MM.1S (cell line): ENCODE measurements around the gene TM4SF20.
"Not testable (repeated sequence)": the region's sequence is repeated elsewhere in the genome, so short reads cannot be mapped to it uniquely, and the experiment has no call there.

Experiments
- DNase-seq: peaks from one replicate; pipeline ENCODE4 v3.0.0-alpha.2; 2015
- H2AFZ ChIP-seq: fragments of 300-600 bp; sonication (generic); 2 replicates; pipeline ENCODE4 v1.6.0; 2016; ENCODE audit warnings: antibody characterized with exemption, low read length
- H3F3A ChIP-seq: fragments of 300-600 bp; sonication (generic); 2 replicates; pipeline ENCODE4 v1.6.1; 2016; ENCODE audit warnings: mild to moderate bottlenecking, antibody characterized with exemption, low read length, moderate library complexity, mixed read lengths; ENCODE audit not compliant: insufficient read depth
- H3K27ac ChIP-seq: fragments of 300-600 bp; sonication (generic); 2 replicates; pipeline ENCODE4 v1.5.1; 2016; ENCODE audit warnings: mild to moderate bottlenecking, low read length
- H3K27me3 ChIP-seq: fragments of 300-600 bp; sonication (generic); replicated peaks from 2 replicates; pipeline ENCODE4 v1.6.0; 2016; ENCODE audit warnings: low read length; ENCODE audit not compliant: insufficient read depth
- H3K36me3 ChIP-seq: fragments of 300-600 bp; sonication (generic); replicated peaks from 2 replicates; pipeline ENCODE4 v1.6.1; 2016; ENCODE audit warnings: mild to moderate bottlenecking, low read length, mixed read lengths; ENCODE audit not compliant: insufficient read depth
- H3K4me1 ChIP-seq: fragments of 300-600 bp; sonication (generic); 2 replicates; pipeline ENCODE4 v1.6.1; 2016; ENCODE audit warnings: low read length, mixed read lengths
- H3K4me2 ChIP-seq: fragments of 300-600 bp; sonication (generic); 2 replicates; pipeline ENCODE4 v1.6.0; 2016; ENCODE audit warnings: low read depth, low read length
- H3K4me3 ChIP-seq: fragments of 300-600 bp; sonication (generic); 2 replicates; pipeline ENCODE4 v1.5.1; 2016; ENCODE audit warnings: low read length, mixed read lengths
- H3K79me2 ChIP-seq: fragments of 300-600 bp; sonication (generic); 2 replicates; pipeline ENCODE4 v1.6.1; 2016; ENCODE audit warnings: mixed run types, low read length, mixed read lengths
- H3K9ac ChIP-seq: fragments of 300-600 bp; sonication (generic); 2 replicates; pipeline ENCODE4 v1.6.1; 2016; ENCODE audit warnings: low read length, mixed read lengths
- H3K9me2 ChIP-seq: fragments of 300-600 bp; sonication (generic); replicated peaks from 2 replicates; pipeline ENCODE4 v1.6.1; 2016; ENCODE audit warnings: mild to moderate bottlenecking, low read length, mixed read lengths; ENCODE audit not compliant: insufficient read depth
- H3K9me3 ChIP-seq: fragments of 300-600 bp; sonication (generic); replicated peaks from 2 replicates; pipeline ENCODE4 v1.6.1; 2016; ENCODE audit warnings: mild to moderate bottlenecking, low read length, mixed read lengths; ENCODE audit not compliant: insufficient read depth
- H4K20me1 ChIP-seq: fragments of 300-600 bp; sonication (generic); 2 replicates; pipeline ENCODE4 v1.6.1; 2016; ENCODE audit warnings: mild to moderate bottlenecking, low read length, moderate library complexity, mixed read lengths; ENCODE audit not compliant: insufficient read depth
- CTCF ChIP-seq: fragments of 300-600 bp; sonication (generic); IDR thresholded peaks from 2 replicates; pipeline ENCODE4 v1.5.1; 2016; ENCODE audit warnings: antibody characterized with exemption, low read length, mixed read lengths
- EZH2 ChIP-seq: fragments of 300-600 bp; sonication (generic); optimal IDR thresholded peaks from 2 replicates; pipeline ENCODE3; 2017; ENCODE audit warnings: low read depth, mild to moderate bottlenecking, antibody characterized with exemption, low read length, mixed read lengths
- EZH2phosphoT487 ChIP-seq: fragments of 300-600 bp; sonication (generic); IDR thresholded peaks from 2 replicates; pipeline ENCODE4 v1.6.1; 2018; ENCODE audit warnings: antibody characterized with exemption, low read length

TM4SF20 gene

DNA sequence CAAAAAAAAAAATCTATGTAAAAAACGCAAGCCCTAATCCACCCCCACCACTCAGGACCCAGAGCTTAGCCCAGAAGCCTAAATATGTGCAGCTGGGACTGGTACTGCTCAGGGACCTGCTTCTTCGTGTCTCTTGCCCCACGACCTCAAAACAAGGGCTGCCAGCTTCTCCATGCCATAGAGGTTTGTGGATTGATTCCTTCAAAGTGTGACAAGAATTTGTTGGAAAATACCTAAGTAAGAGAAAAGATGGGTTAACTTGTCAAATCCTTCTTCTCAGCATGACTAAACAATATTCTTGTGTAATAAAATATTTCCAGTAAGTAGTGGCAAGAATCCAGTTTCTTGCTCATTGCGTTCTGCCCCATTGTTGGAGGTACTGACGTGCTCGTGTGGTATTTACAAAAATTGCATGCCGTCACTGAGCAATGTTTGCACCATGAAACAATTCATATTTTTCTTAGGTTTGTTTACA, 9.5 kb upstream of the TM4SF20 start:
- Histone ChIP-seq H3K4me2 (no peak overlapping the region), H3K27ac (no peak overlapping the region), H3K4me3 (no peak overlapping the region), H3K79me2 (no peaks in the 10 kb centered on the region), H3K9ac (no peak overlapping the region), H2AFZ (no peak overlapping the region), H3K9me3 (no peaks in the 10 kb centered on the region), H4K20me1 (no peaks in the 10 kb centered on the region), H3K9me2 (no peaks in the 10 kb centered on the region), H3K4me1 (no peaks in the 10 kb centered on the region), H3F3A (no peaks in the 10 kb centered on the region), H3K36me3 (no peaks in the 10 kb centered on the region), H3K27me3 (no peaks in the 10 kb centered on the region)
- TF ChIP-seq EZH2phosphoT487: no peak
- TF ChIP-seq CTCF: no peak
- TF ChIP-seq EZH2: no peak
- DNase-seq: no peak

DNA sequence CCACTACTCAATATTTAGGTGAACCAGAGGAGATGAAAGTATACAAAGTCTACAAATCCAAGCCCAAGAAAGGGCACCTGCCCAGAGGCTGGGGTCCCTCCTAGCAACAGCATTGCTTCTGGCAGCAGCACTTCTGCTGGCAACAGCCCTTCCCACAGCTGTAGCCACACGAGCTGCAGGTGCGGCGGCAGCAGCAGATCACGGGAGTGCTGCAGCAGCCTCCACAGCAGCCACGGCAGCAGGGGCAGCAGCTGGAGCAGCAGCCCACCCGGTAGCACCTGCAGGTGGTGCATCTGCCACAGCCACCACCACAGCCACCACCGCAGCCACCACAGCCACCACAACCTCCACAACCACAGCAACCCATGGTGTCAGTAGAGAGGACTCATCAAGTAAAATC, 8.5 kb upstream of the TM4SF20 start, which contains the start of gene SCYGR1:
Gene SCYGR1, minus strand, starts transcription at position 367 of the 400 bp plus-strand sequence. Its CDS starts 0 bp downstream, at position 367.
- H3K4me3 ChIP-seq, H3K27ac ChIP-seq, H3K27me3 ChIP-seq, H3K79me2 ChIP-seq, H3K9me2 ChIP-seq, H2AFZ ChIP-seq, H3K4me1 ChIP-seq, H3K9ac ChIP-seq, H3K4me2 ChIP-seq, H3K36me3 ChIP-seq, H3K9me3 ChIP-seq, H4K20me1 ChIP-seq, H3F3A ChIP-seq, DNase-seq: not testable (repeated sequence)

GRCh38 chr2:227386630-227387029, 7.5 kb upstream of the TM4SF20 start:
- no peaks in the 10 kb centered on the region for H3K4me1 ChIP-seq
- no peaks in the 10 kb centered on the region for H3K79me2 ChIP-seq
- no peaks in the 10 kb centered on the region for H3K27me3 ChIP-seq
- H3K9me2 ChIP-seq: no peaks in the 10 kb centered on the region
- H3K27ac ChIP-seq: no peak overlapping the region
- H3K9me3 ChIP-seq: no peaks in the 10 kb centered on the region
- H3K36me3 ChIP-seq: no peaks in the 10 kb centered on the region
- DNase-seq: no peak
- TF ChIP-seq CTCF (no peak), EZH2phosphoT487 (no peak), EZH2 (no peak)
- no peak overlapping the region for H2AFZ ChIP-seq
- no peak overlapping the region for H3K4me2 ChIP-seq
- H3K4me3 ChIP-seq: no peak overlapping the region
- H4K20me1 ChIP-seq: no peaks in the 10 kb centered on the region
- H3F3A ChIP-seq: no peaks in the 10 kb centered on the region
- H3K9ac ChIP-seq: no peak overlapping the region

DNA sequence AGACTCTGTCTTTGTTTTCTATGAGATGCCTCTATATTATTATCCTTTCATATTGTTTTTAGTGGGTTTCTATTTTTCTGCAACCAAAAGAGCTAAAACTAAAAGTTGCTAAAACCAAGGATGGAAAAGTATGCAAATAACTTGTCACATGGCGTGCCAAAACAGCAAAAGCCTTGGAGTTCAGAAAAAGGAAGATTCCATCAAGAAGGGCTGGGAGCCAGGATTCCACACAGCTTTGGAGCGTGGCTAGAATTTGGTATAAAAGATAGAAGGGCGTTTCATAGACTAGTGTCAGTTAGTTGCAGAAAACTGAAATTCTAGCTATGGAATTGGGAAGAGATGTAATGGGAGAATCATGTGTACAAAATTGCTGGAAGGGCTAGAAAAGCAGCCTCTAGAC, 4.6 kb upstream of the TM4SF20 start:
- Histone ChIP-seq H3K9me3 (no peaks in the 10 kb centered on the region), H3K27ac (no peak overlapping the region), H3K4me3 (no peak overlapping the region), H3K4me2 (no peak overlapping the region), H3K27me3 (no peaks in the 10 kb centered on the region), H3K9ac (no peak overlapping the region), H2AFZ (no peak overlapping the region), H4K20me1 (no peaks in the 10 kb centered on the region), H3K36me3 (no peaks in the 10 kb centered on the region), H3K4me1 (no peaks in the 10 kb centered on the region), H3K9me2 (no peaks in the 10 kb centered on the region), H3F3A (no peaks in the 10 kb centered on the region), H3K79me2 (no peaks in the 10 kb centered on the region)
- no peak for TF ChIP-seq EZH2phosphoT487
- no peak for TF ChIP-seq CTCF
- no peak for TF ChIP-seq EZH2
- DNase-seq: no peak

- not testable (repeated sequence) for H3K36me3 ChIP-seq, H2AFZ ChIP-seq, DNase-seq
Observed at GRCh38 chr2:227382241-227382835, 3.2 kb upstream of the TM4SF20 start.

More at GRCh38 chr2:227382241-227382835, 3.2 kb upstream of the TM4SF20 start:
- H3F3A ChIP-seq, H3K4me1 ChIP-seq, H3K9me2 ChIP-seq, H3K9me3 ChIP-seq, H4K20me1 ChIP-seq, H3K4me2 ChIP-seq, H3K9ac ChIP-seq, H3K79me2 ChIP-seq, H3K27me3 ChIP-seq, H3K27ac ChIP-seq, H3K4me3 ChIP-seq: not testable (repeated sequence)
